Measurements from ENCODE around the gene RAD51B. TPM values are rescaled to one million over a fixed set of nuclear protein-coding genes. Genes with fewer than 3 reads are reported as not detected.

The RAD51B gene
- total RNA-seq, 2 experiments from 2014 or later = 27.4 to 31.6 TPM

GRCh38 chr14:68718023-68718990 is 898.7 kb downstream of the RAD51B start:
- H3K27me3 Mint-ChIP-seq = no peaks in the 10 kb centered on the region
- H3K4me1 Mint-ChIP-seq = peaks cover 32% of the 10 kb centered on the region
- H3K4me3 Mint-ChIP-seq = no peak overlapping the region
- peak; percentile 13 for DNase-seq
- H3K36me3 Mint-ChIP-seq = peaks cover 7% of the 10 kb centered on the region
- peaks cover 15% of the 10 kb centered on the region for H3K9me3 Mint-ChIP-seq
- no peak overlapping the region for H3K27ac Mint-ChIP-seq

GRCh38 chr14:68719634-68720384 is 900.2 kb downstream of the RAD51B start:
- Mint-ChIP-seq H3K9me3 (peaks cover 15% of the 10 kb centered on the region), H3K27me3 (no peaks in the 10 kb centered on the region), H3K27ac (peak overlapping the region; percentile 34), H3K36me3 (peaks cover 7% of the 10 kb centered on the region), H3K4me3 (no peak overlapping the region), H3K4me1 (peaks cover 26% of the 10 kb centered on the region)
- no peak for DNase-seq

GRCh38 chr14:68722186-68722585 is 902.6 kb downstream of the RAD51B start:
- DNase-seq = no peak
- no peaks in the 10 kb centered on the region for H3K27me3 Mint-ChIP-seq
- peaks cover 7% of the 10 kb centered on the region for H3K36me3 Mint-ChIP-seq
- H3K4me1 Mint-ChIP-seq = peaks cover 18% of the 10 kb centered on the region
- no peak overlapping the region for H3K27ac Mint-ChIP-seq
- H3K4me3 Mint-ChIP-seq = no peak overlapping the region
- H3K9me3 Mint-ChIP-seq = peaks cover 15% of the 10 kb centered on the region

GRCh38 chr14:68722968-68723566 is 903.5 kb downstream of the RAD51B start:
- Mint-ChIP-seq H3K27ac (no peak overlapping the region), H3K4me3 (no peak overlapping the region), H3K4me1 (peaks cover 19% of the 10 kb centered on the region), H3K9me3 (peaks cover 15% of the 10 kb centered on the region), H3K27me3 (no peaks in the 10 kb centered on the region), H3K36me3 (peaks cover 7% of the 10 kb centered on the region)
- no peak for DNase-seq

GRCh38 chr14:68723808-68724268 is 904.3 kb downstream of the RAD51B start:
- no peak overlapping the region for H3K27ac Mint-ChIP-seq
- H3K27me3 Mint-ChIP-seq = no peaks in the 10 kb centered on the region
- H3K4me1 Mint-ChIP-seq = peaks cover 20% of the 10 kb centered on the region
- peaks cover 15% of the 10 kb centered on the region for H3K9me3 Mint-ChIP-seq
- H3K4me3 Mint-ChIP-seq = no peak overlapping the region
- peaks cover 7% of the 10 kb centered on the region for H3K36me3 Mint-ChIP-seq
- no peak for DNase-seq

GRCh38 chr14:68724914-68725313 is 905.3 kb downstream of the RAD51B start:
- DNase-seq = no peak
- Mint-ChIP-seq H3K27ac (no peak overlapping the region), H3K4me3 (no peak overlapping the region), H3K4me1 (peaks cover 18% of the 10 kb centered on the region), H3K9me3 (peaks cover 7% of the 10 kb centered on the region), H3K36me3 (peaks cover 3% of the 10 kb centered on the region), H3K27me3 (no peaks in the 10 kb centered on the region)

GRCh38 chr14:68726093-68726695 is 906.6 kb downstream of the RAD51B start:
- Mint-ChIP-seq H3K36me3 (no peaks in the 10 kb centered on the region), H3K4me1 (peaks cover 17% of the 10 kb centered on the region), H3K27me3 (no peaks in the 10 kb centered on the region), H3K9me3 (no peaks in the 10 kb centered on the region), H3K4me3 (no peak overlapping the region), H3K27ac (no peak overlapping the region)
- DNase-seq = no peak

GRCh38 chr14:68727315-68728047 is 907.9 kb downstream of the RAD51B start:
- H3K27ac Mint-ChIP-seq = no peak overlapping the region
- DNase-seq = no peak
- peaks cover 18% of the 10 kb centered on the region for H3K4me1 Mint-ChIP-seq
- no peaks in the 10 kb centered on the region for H3K9me3 Mint-ChIP-seq
- no peak overlapping the region for H3K4me3 Mint-ChIP-seq
- H3K27me3 Mint-ChIP-seq = no peaks in the 10 kb centered on the region
- H3K36me3 Mint-ChIP-seq = no peaks in the 10 kb centered on the region

- Mint-ChIP-seq H3K4me3 (no peak overlapping the region), H3K27me3 (no peaks in the 10 kb centered on the region), H3K4me1 (peaks cover 27% of the 10 kb centered on the region), H3K27ac (no peak overlapping the region), H3K9me3 (no peaks in the 10 kb centered on the region), H3K36me3 (no peaks in the 10 kb centered on the region)
- no peak for DNase-seq
These were observed 908.9 kb downstream of the RAD51B start for GRCh38 chr14:68728342-68729106.

GRCh38 chr14:68729556-68729955 is 910.0 kb downstream of the RAD51B start:
- H3K4me1 Mint-ChIP-seq = peaks cover 35% of the 10 kb centered on the region
- H3K27ac Mint-ChIP-seq = no peak overlapping the region

GRCh38 chr14:68730348-68730747 is 910.8 kb downstream of the RAD51B start:
- no peaks in the 10 kb centered on the region for H3K9me3 Mint-ChIP-seq
- DNase-seq = no peak
- H3K4me1 Mint-ChIP-seq = peaks cover 43% of the 10 kb centered on the region
- H3K36me3 Mint-ChIP-seq = no peaks in the 10 kb centered on the region
- no peak overlapping the region for H3K27ac Mint-ChIP-seq
- H3K27me3 Mint-ChIP-seq = no peaks in the 10 kb centered on the region
- H3K4me3 Mint-ChIP-seq = no peak overlapping the region

More at GRCh38 chr14:68729556-68729955, 910.0 kb downstream of the RAD51B start:
- no peak for DNase-seq
- no peaks in the 10 kb centered on the region for H3K27me3 Mint-ChIP-seq
- H3K9me3 Mint-ChIP-seq = no peaks in the 10 kb centered on the region
- H3K4me3 Mint-ChIP-seq = no peak overlapping the region
- H3K36me3 Mint-ChIP-seq = no peaks in the 10 kb centered on the region

- no peaks in the 10 kb centered on the region for H3K9me3 Mint-ChIP-seq
- no peaks in the 10 kb centered on the region for H3K36me3 Mint-ChIP-seq
- H3K4me1 Mint-ChIP-seq = peaks cover 44% of the 10 kb centered on the region
- H3K27ac Mint-ChIP-seq = no peak overlapping the region
- H3K27me3 Mint-ChIP-seq = no peaks in the 10 kb centered on the region
- H3K4me3 Mint-ChIP-seq = no peak overlapping the region
- no peak for DNase-seq
These were observed 911.3 kb downstream of the RAD51B start for GRCh38 chr14:68730811-68731425.
